Measurements from ENCODE around the gene LRRK1. TPM values are rescaled to one million over a fixed set of nuclear protein-coding genes. Genes with fewer than 3 reads are reported as not detected.
A peak's percentile ranks its signal among the peaks of the same experiment; 100 is the strongest.

The LRRK1 gene
- total RNA-seq, 2 donors from 2014 or later = 1.5 to 2.1 TPM

GRCh38 chr15:100926258-100926657 lies 7.1 kb downstream of the LRRK1 start:
- Mint-ChIP-seq H3K27me3 (peaks cover 61% of the 10 kb centered on the region), H3K27ac (no peak overlapping the region), H3K4me3 (no peak overlapping the region), H3K36me3 (ENCODE audit: low read depth) (no peaks in the 10 kb centered on the region), H3K4me1 (peaks cover 7% of the 10 kb centered on the region)
- no peaks in the 10 kb centered on the region for H3K9me3 ChIP-seq (ENCODE audit: control insufficient read depth, low read length, poor library complexity, severe bottlenecking)
- ATAC-seq (no peak), DNase-seq (no peak)

- H3K36me3 Mint-ChIP-seq (ENCODE audit: low read depth) = no peaks in the 10 kb centered on the region
- no peak overlapping the region for H3K27ac Mint-ChIP-seq
- H3K4me3 Mint-ChIP-seq = no peak overlapping the region
- DNase-seq = no peak
- H3K27me3 Mint-ChIP-seq = peaks cover 56% of the 10 kb centered on the region
- H3K9me3 ChIP-seq (ENCODE audit: control insufficient read depth, low read length, poor library complexity, severe bottlenecking) = no peaks in the 10 kb centered on the region
- no peak for ATAC-seq
- peaks cover 7% of the 10 kb centered on the region for H3K4me1 Mint-ChIP-seq
Observed at GRCh38 chr15:100926971-100927756, 8.0 kb downstream of the LRRK1 start.

- H3K9me3 ChIP-seq (ENCODE audit: control insufficient read depth, low read length, poor library complexity, severe bottlenecking) = no peaks in the 10 kb centered on the region
- no peak for ATAC-seq
- no peak for DNase-seq
- peaks cover 4% of the 10 kb centered on the region for H3K4me1 Mint-ChIP-seq
- H3K27ac Mint-ChIP-seq = no peak overlapping the region
- H3K27me3 Mint-ChIP-seq = peaks cover 59% of the 10 kb centered on the region
- H3K4me3 Mint-ChIP-seq = no peak overlapping the region
- no peaks in the 10 kb centered on the region for H3K36me3 Mint-ChIP-seq (ENCODE audit: low read depth)
Observed at GRCh38 chr15:100928632-100929280, 9.6 kb downstream of the LRRK1 start.

- no peak overlapping the region for H3K27ac Mint-ChIP-seq
- DNase-seq = no peak
- no peaks in the 10 kb centered on the region for H3K9me3 ChIP-seq (ENCODE audit: control insufficient read depth, low read length, poor library complexity, severe bottlenecking)
- H3K4me3 Mint-ChIP-seq = no peak overlapping the region
- no peaks in the 10 kb centered on the region for H3K36me3 Mint-ChIP-seq (ENCODE audit: low read depth)
- H3K27me3 Mint-ChIP-seq = peaks cover 50% of the 10 kb centered on the region
- peaks cover 4% of the 10 kb centered on the region for H3K4me1 Mint-ChIP-seq
- ATAC-seq = no peak
Observed at GRCh38 chr15:100929641-100930042, 10.5 kb downstream of the LRRK1 start.

- Mint-ChIP-seq H3K4me1 (peaks cover 7% of the 10 kb centered on the region), H3K27ac (no peak overlapping the region), H3K36me3 (ENCODE audit: low read depth) (no peaks in the 10 kb centered on the region), H3K27me3 (peaks cover 53% of the 10 kb centered on the region), H3K4me3 (no peak overlapping the region)
- no peaks in the 10 kb centered on the region for H3K9me3 ChIP-seq (ENCODE audit: control insufficient read depth, low read length, poor library complexity, severe bottlenecking)
- DNase-seq (no peak), ATAC-seq (no peak)
Observed at GRCh38 chr15:100930306-100930848, 11.2 kb downstream of the LRRK1 start.

- H3K36me3 Mint-ChIP-seq (ENCODE audit: low read depth) = no peaks in the 10 kb centered on the region
- H3K4me3 Mint-ChIP-seq = no peak overlapping the region
- ATAC-seq (no peak), DNase-seq (no peak)
- H3K9me3 ChIP-seq (ENCODE audit: control insufficient read depth, low read length, poor library complexity, severe bottlenecking) = no peaks in the 10 kb centered on the region
- H3K4me1 Mint-ChIP-seq = peaks cover 7% of the 10 kb centered on the region
- H3K27me3 Mint-ChIP-seq = peaks cover 48% of the 10 kb centered on the region
- H3K27ac Mint-ChIP-seq = no peak overlapping the region
Observed at GRCh38 chr15:100931143-100931890, 12.2 kb downstream of the LRRK1 start.

GRCh38 chr15:100932676-100933348 lies 13.7 kb downstream of the LRRK1 start:
- Mint-ChIP-seq H3K27ac (no peak overlapping the region), H3K36me3 (ENCODE audit: low read depth) (no peaks in the 10 kb centered on the region), H3K4me3 (no peak overlapping the region), H3K4me1 (peaks cover 5% of the 10 kb centered on the region), H3K27me3 (peaks cover 48% of the 10 kb centered on the region)
- ATAC-seq = no peak
- no peaks in the 10 kb centered on the region for H3K9me3 ChIP-seq (ENCODE audit: control insufficient read depth, low read length, poor library complexity, severe bottlenecking)
- DNase-seq = no peak

GRCh38 chr15:100934166-100934565 lies 15.0 kb downstream of the LRRK1 start:
- ATAC-seq = no peak

GRCh38 chr15:100934726-100935125 lies 15.6 kb downstream of the LRRK1 start:
- H3K9me3 ChIP-seq (ENCODE audit: control insufficient read depth, low read length, poor library complexity, severe bottlenecking) = no peaks in the 10 kb centered on the region
- no peaks in the 10 kb centered on the region for H3K36me3 Mint-ChIP-seq (ENCODE audit: low read depth)
- H3K4me1 Mint-ChIP-seq = peaks cover 5% of the 10 kb centered on the region
- peaks cover 39% of the 10 kb centered on the region for H3K27me3 Mint-ChIP-seq
- ATAC-seq (peak; percentile 6), DNase-seq (no peak)
- no peak overlapping the region for H3K27ac Mint-ChIP-seq
- no peak overlapping the region for H3K4me3 Mint-ChIP-seq

More at GRCh38 chr15:100934166-100934565, 15.0 kb downstream of the LRRK1 start:
- Mint-ChIP-seq H3K36me3 (ENCODE audit: low read depth) (no peaks in the 10 kb centered on the region), H3K27ac (no peak overlapping the region), H3K4me1 (peaks cover 5% of the 10 kb centered on the region), H3K27me3 (peaks cover 44% of the 10 kb centered on the region), H3K4me3 (no peak overlapping the region)
- no peak for DNase-seq
- no peaks in the 10 kb centered on the region for H3K9me3 ChIP-seq (ENCODE audit: control insufficient read depth, low read length, poor library complexity, severe bottlenecking)

GRCh38 chr15:100937171-100937570 lies 18.0 kb downstream of the LRRK1 start:
- H3K9me3 ChIP-seq (ENCODE audit: control insufficient read depth, low read length, poor library complexity, severe bottlenecking) = no peaks in the 10 kb centered on the region
- Mint-ChIP-seq H3K4me3 (no peak overlapping the region), H3K27ac (no peak overlapping the region), H3K36me3 (ENCODE audit: low read depth) (no peaks in the 10 kb centered on the region), H3K27me3 (peaks cover 33% of the 10 kb centered on the region), H3K4me1 (peaks cover 5% of the 10 kb centered on the region)
- DNase-seq (no peak), ATAC-seq (no peak)

GRCh38 chr15:100939791-100940190 lies 20.6 kb downstream of the LRRK1 start:
- no peaks in the 10 kb centered on the region for H3K36me3 Mint-ChIP-seq (ENCODE audit: low read depth)
- ATAC-seq = no peak
- no peaks in the 10 kb centered on the region for H3K9me3 ChIP-seq (ENCODE audit: control insufficient read depth, low read length, poor library complexity, severe bottlenecking)
- H3K4me3 Mint-ChIP-seq = no peak overlapping the region
- no peak for DNase-seq
- peaks cover 22% of the 10 kb centered on the region for H3K27me3 Mint-ChIP-seq
- peaks cover 3% of the 10 kb centered on the region for H3K4me1 Mint-ChIP-seq
- no peak overlapping the region for H3K27ac Mint-ChIP-seq

GRCh38 chr15:100940767-100941379 lies 21.7 kb downstream of the LRRK1 start:
- Mint-ChIP-seq H3K27ac (no peak overlapping the region), H3K4me3 (no peak overlapping the region), H3K4me1 (no peaks in the 10 kb centered on the region), H3K27me3 (peaks cover 17% of the 10 kb centered on the region), H3K36me3 (ENCODE audit: low read depth) (no peaks in the 10 kb centered on the region)
- H3K9me3 ChIP-seq (ENCODE audit: control insufficient read depth, low read length, poor library complexity, severe bottlenecking) = no peaks in the 10 kb centered on the region
- ATAC-seq (peak; percentile 36), DNase-seq (no peak)

Measured in T-helper 17 cell (primary cell).